GM12874 (cell line): ENCODE results near the gene LPAR3.

Experiments
- CTCF ChIP-seq: IDR thresholded peaks from 2 replicates; pipeline ENCODE4 v1.5.1; 2011; ENCODE audit warnings: low read depth, mild to moderate bottlenecking, control low read depth, low read length, moderate library complexity; ENCODE audit not compliant: insufficient read depth

LPAR3 gene

GRCh38 chr1:84771895-84772294, 121.1 kb downstream of the LPAR3 start:
- TF ChIP-seq CTCF = no peak

- no peak for TF ChIP-seq CTCF
Measured at GRCh38 chr1:84770481-84770880, 122.5 kb downstream of the LPAR3 start.

GRCh38 chr1:84769636-84770035, 123.4 kb downstream of the LPAR3 start:
- TF ChIP-seq CTCF = no peak

GRCh38 chr1:84768634-84769033, 124.4 kb downstream of the LPAR3 start:
- TF ChIP-seq CTCF = no peak

- TF ChIP-seq CTCF = no peak
Measured at GRCh38 chr1:84763912-84764680, 128.9 kb downstream of the LPAR3 start.

GRCh38 chr1:84762664-84763063, 130.3 kb downstream of the LPAR3 start:
- no peak for TF ChIP-seq CTCF
